Activated T-helper 9 cell treated with anti-CD3 and anti-CD28 coated beads, Interleukin-2, amount 50 U/mL, for 16 hours (primary cell): ENCODE data around the gene NEURL3.

Source experiments
- DNase-seq: peaks from one replicate; pipeline ENCODE4 v3.0.0-alpha.2; 2020; ENCODE audit warnings: low read depth

Gene NEURL3

GRCh38 chr2:96539215-96539920, 34.2 kb upstream of the NEURL3 start:
- DNase-seq, result no peak

GRCh38 chr2:96538487-96539214, 33.5 kb upstream of the NEURL3 start:
- DNase-seq, result peak; percentile 82

GRCh38 chr2:96537734-96538486, 32.8 kb upstream of the NEURL3 start:
- DNase-seq, result peak; percentile 49

- peak; percentile 79 for DNase-seq
Observed at GRCh38 chr2:96537066-96537733, 32.0 kb upstream of the NEURL3 start.

- peak; percentile 91 for DNase-seq
Observed at GRCh38 chr2:96536445-96537065, 31.4 kb upstream of the NEURL3 start, which contains the start of gene ARID5A. ARID5A (plus strand) TSS chr2:96536752; CDS start chr2:96536827, 75 bp downstream.

GRCh38 chr2:96535331-96535730, 30.2 kb upstream of the NEURL3 start:
- DNase-seq, result no peak

- DNase-seq, result no peak
Observed at GRCh38 chr2:96534701-96535181, 29.6 kb upstream of the NEURL3 start.

- DNase-seq, result no peak
Observed at GRCh38 chr2:96534141-96534540, 29.0 kb upstream of the NEURL3 start.

- DNase-seq, result no peak
Observed at GRCh38 chr2:96533292-96534073, 28.3 kb upstream of the NEURL3 start.

GRCh38 chr2:96532641-96533291, 27.6 kb upstream of the NEURL3 start:
- DNase-seq, result no peak

- peak; percentile 83 for DNase-seq
Observed at GRCh38 chr2:96531872-96532505, 26.8 kb upstream of the NEURL3 start.

GRCh38 chr2:96531366-96531765, 26.2 kb upstream of the NEURL3 start:
- DNase-seq, result no peak

- no peak for DNase-seq
Observed at GRCh38 chr2:96530474-96531357, 25.6 kb upstream of the NEURL3 start.

GRCh38 chr2:96530144-96530430, 24.9 kb upstream of the NEURL3 start:
- DNase-seq, result no peak

- no peak for DNase-seq
Observed at GRCh38 chr2:96529376-96530143, 24.4 kb upstream of the NEURL3 start.

GRCh38 chr2:96528700-96529375, 23.7 kb upstream of the NEURL3 start:
- no peak for DNase-seq

GRCh38 chr2:96528006-96528699, 23.0 kb upstream of the NEURL3 start:
- DNase-seq, result peak; percentile 62
